GM18951 (cell line): ENCODE measurements around the gene PLXNB2.
A peak's percentile ranks its signal among the peaks of the same experiment; 100 is the strongest.

Experiments used
- POLR2A ChIP-seq: IDR thresholded peaks from 4 replicates; pipeline ENCODE4 v1.6.1; 2011; ENCODE audit warnings: mild to moderate bottlenecking; ENCODE audit not compliant: insufficient read length, insufficient read depth; ENCODE audit errors: extremely low read depth
- in situ Hi-C: fragments of 300-500 bp; cut with MboI; formaldehyde crosslinking; loops from one replicate; pipeline ENCODE4 v1.12.0; 2022; ENCODE audit warnings: low sequenced_read_pairs, mixed read lengths, inconsistent platforms; ENCODE audit not compliant: unreplicated experiment

PLXNB2 gene

DNA sequence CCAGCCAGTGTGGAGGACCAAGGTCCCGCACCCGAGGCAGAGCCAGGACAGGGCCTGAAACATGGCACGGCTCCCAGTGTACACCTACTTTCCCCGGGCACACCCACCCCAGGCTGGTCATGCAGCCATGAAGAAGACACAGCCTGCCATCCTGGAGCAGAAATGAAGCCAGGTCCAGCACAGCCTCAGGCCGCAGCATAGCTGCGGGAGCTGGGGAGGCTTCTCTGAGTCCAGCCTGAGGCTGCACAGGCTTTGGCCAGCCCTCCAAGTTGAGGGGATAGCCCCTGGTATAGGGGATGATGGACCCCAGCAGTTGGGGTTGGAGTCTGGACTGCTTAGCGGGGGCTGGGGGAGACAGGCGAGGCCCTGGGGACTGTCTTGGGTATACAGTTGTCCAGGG, 53.5 kb downstream of the PLXNB2 start:
- TF ChIP-seq POLR2A = no peak
- in situ Hi-C loops = no loop called here

DNA sequence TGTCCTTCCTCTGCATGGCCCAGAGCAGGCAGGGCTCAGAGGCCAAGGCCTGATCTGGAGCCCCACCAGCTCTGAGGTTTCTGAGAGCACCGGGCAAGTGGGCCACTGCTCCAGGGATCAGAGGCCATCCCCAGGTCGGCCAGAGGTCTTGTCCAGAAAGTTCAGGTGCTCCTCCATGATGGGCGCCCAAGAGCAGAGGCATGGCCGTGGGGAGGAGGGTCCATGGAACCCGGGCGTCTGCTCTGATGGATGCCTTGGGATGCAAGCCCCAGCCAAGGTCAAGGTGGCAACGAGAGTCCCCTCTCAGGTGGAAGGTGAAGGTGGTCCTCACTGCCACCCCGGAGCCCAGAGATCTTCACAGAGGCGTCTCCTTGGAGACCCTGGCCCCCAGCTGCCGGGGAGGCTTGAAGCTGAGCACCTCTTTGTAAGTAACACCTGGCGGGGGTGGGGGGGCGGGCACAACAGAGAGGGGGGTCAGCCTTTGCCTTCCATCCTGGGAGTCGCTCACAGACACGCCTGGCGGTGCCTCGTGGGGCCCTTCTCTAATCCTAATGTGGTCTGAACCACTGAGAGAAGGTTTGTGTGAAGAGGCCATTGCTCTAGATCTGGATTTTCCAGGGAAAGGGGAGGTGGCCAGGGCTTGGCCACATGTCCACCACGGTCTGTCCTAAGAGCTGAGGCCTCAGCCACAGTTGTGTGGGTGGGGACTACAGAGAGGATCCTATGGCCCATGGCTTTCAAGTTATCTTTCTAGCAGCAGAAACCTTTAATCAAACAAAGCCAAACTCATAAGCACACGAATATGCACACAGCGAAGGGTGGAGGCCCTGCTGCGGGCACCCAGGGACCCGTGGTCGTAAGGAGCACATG, 54.2 kb downstream of the PLXNB2 start:
- in situ Hi-C loops = no loop called here
- TF ChIP-seq POLR2A = no peak

DNA sequence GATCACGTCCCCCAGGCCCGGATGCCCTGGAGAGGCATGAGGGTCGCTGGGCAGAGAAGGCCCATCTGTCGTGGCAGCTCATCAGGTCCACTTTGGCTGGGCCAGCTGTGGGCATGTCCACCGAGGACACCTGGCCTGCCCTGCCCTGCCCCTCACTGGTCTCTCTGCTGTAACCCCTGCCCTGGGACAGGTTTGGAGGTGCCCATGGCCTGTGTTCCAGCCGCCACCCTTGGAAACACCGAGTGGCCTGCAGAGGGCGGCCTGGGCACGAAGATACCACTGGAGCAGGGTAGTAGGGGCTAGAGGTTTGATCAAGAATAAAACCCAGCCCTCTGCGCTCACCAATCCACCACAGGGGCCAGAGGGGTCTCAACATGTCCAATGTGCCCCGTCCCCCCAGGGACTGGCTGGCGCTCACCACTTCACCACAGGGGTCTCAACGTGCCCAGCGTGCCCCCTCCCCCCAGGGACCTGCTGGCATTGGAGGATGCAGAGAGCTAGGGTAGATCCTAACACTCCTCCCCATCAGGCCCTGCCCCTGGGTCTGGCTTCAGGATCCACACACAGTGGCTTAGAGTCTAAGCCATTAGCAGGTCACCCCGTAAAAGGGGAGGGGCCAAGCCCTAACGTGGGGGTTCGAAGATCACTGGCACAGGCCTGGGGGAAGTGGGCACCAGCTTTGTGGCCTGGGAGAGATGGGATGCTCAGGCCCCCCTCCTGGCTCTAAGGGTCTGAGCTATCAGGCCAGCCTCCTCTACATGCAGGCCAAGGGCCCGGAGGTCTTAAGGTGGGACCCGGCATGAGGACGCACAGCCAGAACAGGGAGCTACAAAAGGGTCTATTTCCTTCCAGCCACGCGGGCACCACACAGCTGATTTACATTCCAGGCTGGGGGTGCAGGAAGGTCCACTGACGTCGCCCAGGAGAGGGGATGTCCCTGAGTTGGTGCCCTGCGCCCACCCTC, 55.1 kb downstream of the PLXNB2 start:
- in situ Hi-C loops = no loop called here
- no peak for TF ChIP-seq POLR2A

DNA sequence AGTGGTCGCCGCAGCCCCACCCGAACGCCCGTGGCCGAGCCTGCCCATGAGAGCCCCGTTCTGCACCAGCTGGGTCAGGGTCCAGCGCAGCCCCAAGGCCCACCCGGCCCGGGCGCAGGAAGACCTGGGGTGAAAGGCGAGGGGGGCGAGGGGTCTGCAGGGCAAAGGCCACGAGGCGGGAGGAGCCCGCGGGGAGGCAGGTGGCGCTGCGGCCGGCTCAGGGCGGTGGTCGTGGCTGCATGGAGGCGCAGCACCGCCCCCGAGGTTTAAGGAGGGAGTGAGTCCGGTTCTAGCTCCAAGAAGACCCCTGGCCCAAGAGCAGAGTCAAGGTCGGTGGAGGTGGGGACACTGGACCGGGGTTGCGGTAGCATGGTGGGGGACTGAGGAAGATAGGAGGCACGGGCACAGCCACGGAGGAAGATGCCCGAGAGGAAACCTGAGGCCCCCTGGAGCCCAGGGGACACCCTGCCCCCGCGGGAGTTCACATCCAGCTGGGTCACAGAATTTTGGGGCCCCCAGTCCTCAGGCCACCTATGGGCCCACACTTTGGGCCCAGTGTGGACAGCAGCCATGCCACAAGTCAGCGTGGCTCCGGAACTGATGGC, 55.9 kb downstream of the PLXNB2 start:
- in situ Hi-C loops = no loop called here
- no peak for TF ChIP-seq POLR2A

DNA sequence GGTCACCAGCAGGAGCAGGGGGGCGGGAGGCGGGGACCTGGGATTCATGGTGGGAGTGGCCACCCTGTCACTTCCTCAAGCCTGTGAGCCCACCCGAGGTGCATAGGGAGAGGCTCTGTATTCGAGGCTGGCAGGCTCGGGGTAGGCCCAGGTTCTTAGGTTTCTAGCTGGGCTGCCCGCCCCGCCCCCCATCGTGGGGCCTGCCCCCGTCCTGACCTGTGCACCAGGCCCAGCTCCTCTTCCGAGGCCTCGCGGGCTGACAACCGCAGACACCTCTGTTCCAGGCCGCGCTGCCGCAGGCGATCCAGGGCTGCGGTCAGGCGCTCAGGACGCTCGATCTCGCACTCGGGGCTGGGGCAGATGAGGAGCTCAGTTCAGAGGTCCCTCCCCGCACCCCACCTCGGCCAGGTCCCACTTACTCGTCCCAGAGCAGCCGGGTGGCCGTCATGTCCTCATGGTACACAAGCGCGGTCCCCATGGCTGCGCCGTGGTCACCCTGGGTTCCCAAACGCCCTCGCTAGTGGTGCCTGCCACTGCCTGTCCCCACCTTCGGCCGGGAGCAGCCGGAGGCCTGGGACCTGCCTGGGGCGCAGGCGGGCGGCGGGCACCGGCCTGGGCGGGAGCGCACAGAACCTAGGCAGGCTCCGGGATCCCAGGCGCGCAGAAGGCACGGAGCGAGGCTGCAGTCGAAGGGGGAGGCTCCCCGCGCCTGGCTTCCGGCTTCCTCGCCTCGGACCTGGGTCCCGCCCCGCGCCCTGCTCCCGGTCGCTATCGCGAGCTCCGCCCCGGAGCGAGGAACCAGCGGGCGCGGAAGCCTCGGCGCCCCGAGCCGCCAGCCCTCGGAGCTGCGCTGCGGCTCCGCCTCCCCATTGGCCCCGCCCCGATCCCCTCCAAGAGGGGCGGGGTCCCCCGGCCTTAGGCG, 56.6 kb downstream of the PLXNB2 start, which contains the start of gene HDAC10:
TSS of gene HDAC10 (minus strand) at position 711 of the 922 bp plus-strand sequence. CDS start at position 478, 233 bp downstream.
- in situ Hi-C loops = no loop called here
- peak; percentile 79 for TF ChIP-seq POLR2A

DNA sequence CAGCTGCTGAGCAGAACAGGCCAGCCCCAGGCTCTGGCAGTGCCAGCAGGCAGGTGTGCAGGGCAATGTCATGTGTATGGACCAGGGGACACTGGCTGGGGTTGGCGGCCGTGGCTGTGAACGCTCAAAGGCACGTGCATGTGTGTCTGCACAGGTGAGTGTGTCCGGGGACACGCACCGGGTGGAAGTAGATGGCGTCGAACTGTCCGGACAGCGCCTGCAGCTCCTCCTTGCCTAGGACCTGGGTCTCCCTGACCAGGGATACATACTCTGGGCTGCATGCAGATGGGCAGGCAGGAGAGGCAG, 57.2 kb downstream of the PLXNB2 start:
- no peak for TF ChIP-seq POLR2A
- in situ Hi-C loops = no loop called here

DNA sequence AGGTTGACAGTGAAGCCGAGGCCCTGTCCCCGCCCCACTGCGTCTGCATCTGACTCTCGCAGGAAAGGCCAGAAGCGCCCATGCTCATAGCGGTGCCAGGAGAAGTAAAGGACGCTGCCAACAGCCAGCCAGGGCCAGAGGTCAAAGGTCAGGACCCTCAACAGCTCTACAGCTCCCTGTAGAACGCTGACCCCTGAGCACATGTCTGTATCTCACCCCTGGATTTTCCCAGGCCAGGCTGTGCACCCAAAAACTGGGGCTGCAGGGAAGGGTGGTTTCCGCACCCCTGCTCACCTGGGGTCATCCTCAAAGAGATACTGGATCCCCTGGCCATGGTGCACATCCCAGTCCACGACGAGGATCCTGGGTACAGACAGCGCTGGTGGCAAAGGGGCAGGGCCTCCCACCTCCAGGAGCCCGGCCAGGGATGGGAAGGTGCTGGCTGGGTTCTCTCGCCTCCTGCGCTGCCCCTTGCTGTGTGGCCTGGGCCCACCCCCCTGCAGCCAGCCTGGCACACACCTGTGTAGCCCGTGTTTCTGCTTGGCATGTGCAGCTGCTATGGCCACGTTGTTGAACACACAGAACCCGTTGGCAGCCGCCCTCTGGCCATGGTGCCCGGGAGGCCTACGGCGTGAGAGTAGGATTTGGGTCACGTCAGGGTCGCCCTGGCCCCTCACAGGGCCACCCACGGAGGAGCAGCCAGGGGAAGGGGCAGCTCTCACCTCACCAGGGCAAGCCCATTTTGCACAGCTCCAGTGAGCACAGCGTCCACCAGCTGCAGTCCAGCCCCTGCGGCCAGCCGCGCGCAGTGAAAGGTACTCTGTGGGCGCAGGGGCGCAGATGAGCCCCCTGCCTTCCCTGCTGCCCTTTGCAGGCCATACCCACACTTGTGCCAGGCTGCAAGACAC, 57.9 kb downstream of the PLXNB2 start:
- TF ChIP-seq POLR2A = peak; percentile 16
- in situ Hi-C loops = no loop called here

DNA sequence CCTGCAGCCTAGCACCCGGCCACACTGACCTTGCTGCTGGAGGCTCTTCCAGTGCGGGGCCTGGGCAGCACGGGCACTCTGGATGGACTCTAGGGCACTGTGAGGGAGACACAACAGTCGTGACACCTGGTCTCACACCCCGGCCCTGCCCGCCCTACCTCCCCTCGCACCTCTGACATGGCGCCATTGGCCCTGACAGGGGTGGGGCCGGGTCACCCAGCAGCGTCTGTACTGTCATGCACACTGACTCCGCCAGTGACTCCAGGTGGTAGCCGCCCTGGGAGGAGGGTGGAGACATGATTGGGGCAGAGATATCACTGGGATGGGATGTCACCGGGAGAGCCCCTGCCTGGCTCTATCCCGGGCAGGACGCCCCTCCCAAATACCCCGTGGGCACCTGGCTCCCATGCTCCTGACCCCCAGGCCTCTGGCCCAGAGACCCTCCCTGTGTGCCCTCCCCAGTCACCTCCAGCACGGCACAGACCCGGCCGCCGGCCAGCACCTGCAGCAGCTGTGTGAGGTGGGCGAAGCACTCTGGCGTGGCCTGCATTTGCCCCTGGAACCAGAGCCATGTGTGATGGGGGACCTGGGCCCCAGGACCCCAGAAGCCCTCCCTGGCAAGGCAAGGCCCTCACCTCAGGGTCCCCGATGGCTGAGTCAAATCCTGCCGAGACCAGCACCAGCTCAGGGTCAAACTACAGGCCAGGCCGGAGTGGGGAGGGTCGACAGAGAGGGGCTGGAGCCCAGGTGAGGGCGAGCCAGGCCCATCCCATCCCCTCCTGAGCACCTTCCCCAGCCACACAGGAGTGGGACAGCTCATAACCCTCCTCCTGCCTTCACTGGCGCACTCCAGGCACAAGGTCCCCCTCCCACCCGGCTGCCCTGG, 59.0 kb downstream of the PLXNB2 start:
- in situ Hi-C loops = no loop called here
- TF ChIP-seq POLR2A = no peak

DNA sequence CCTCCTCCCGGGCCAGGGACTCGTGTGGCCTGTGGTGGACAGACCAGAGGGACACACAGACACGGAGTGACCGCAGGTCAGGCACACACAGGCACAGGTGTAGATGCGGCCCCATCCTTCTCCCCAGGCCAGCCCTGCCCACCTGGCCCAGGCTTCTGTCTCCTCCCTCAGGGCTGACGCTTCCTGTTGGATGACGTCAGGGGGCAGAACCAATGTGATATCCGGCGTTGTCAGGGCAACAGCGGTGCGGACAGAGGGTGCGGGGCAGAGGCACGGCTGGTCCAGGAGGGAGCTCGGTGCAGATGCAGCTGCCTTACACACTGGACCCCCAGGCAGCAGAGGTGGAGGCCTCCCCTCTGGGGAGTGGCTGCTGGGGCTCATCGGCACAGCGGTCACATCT, 59.7 kb downstream of the PLXNB2 start:
- in situ Hi-C loops = no loop called here
- no peak for TF ChIP-seq POLR2A

DNA sequence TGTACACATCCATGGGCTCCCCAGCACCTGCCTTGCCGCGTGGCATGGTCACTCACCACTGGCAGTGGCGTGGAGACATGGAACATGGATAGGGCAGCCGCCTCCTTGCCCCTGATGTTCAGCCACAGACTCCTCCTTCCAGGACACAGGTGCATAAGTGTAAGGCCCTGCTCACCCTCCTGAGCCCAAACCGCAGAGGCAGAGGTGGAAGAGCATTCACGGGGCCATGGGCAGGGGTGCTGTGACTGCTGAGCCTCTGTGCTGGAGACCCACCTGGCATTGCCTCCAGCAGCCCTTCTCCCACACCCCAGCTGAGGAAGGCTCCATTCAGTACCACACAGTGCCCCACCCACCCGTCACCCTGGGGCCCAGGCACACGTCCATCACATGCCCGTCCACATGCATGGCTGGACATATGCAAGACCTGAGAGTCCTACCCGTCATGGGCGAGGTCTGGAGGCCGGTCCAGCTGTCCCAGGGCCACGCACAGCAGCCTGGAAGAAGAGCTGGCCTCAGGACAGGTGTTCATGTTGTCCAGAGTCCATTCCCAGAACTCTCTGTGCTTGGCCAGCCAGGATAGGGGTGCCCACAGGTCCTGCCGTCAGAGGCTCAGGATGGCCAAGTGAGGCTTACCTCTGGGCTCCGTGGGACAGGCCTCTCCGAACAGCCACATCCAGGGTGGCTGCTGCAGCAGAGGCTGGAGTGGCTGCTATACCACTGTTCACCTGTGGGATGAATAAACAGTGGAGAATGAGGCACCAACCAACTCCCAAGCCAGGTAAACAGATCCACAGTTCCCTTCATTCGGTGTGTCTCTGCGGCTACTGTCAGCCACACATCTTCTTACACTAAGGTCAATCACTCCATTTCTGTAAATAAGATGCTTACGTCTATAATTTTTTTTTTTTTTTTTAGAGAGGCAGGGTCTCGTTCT, 60.9 kb downstream of the PLXNB2 start:
- no peak for TF ChIP-seq POLR2A
- in situ Hi-C loops = no loop called here
